CD4-positive, alpha-beta T cell treated with Interleukin-6 for 4 hours (primary cell): ENCODE measurements around the gene PDZD8.
"Not testable (repeated sequence)": the region's sequence is repeated elsewhere in the genome, so short reads cannot be mapped to it uniquely, and the experiment has no call there.

Experiments used
- DNase-seq: peaks from one replicate; pipeline ENCODE4 v3.0.0-alpha.2; 2020; ENCODE audit warnings: mixed read lengths

Gene PDZD8

DNA sequence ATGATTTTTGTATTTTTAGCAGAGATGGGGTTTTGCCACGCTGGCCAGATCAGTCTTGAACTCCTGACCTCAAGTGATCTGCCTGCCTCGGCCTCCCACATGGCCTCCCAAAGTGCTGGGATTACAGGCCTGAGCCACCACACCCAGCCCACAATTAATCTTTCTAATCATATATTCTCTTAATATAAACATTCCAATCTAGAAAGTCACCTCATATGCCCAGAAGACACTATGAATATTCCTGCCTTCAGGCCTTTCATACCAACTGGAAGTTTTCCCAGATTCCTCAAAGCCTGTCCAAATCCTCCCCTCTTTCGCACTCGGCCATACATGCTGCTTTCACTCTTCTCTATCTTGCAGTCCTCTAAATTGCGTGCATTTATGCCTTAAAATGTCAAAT is 32.6 kb downstream of the PDZD8 start:
- DNase-seq: no peak

DNA sequence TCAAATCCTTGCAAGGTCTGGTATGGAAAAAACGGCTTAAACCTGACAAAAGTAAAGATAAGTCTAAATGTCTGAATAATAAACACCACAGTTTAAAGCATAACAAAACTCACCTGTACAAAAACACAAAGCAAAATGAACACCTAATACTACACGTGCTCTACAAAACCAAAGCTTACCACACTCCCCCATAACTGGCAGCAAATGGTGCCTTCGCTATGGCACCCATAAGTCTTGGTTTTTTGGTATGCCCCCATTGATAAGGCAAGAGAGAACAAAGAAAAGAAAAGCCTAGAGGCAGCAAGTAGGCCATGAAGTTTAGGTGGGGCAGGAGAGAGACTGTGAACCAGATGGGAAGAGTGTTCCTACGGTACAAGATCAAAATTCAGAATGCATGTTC is 34.2 kb downstream of the PDZD8 start:
- no peak for DNase-seq

DNA sequence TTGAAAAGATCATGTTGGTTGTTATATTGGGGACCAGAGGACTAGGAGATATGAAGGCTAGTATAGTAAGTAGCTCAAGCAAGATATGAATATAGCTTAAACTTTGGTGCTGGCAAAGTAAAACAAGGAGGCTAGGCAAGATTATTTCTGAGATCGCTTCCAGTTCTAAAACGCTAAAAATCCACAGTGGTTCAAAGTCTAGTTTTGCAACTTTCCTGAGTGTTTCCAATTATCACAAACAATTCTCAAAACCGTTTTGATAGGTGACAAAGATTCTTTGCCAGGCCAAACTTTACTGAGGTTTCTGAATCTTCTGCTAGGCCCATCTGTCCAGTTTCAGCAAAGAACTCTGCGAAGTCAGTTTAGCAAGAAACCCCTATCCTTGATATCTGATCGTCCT is 35.3 kb downstream of the PDZD8 start:
- DNase-seq: no peak

DNA sequence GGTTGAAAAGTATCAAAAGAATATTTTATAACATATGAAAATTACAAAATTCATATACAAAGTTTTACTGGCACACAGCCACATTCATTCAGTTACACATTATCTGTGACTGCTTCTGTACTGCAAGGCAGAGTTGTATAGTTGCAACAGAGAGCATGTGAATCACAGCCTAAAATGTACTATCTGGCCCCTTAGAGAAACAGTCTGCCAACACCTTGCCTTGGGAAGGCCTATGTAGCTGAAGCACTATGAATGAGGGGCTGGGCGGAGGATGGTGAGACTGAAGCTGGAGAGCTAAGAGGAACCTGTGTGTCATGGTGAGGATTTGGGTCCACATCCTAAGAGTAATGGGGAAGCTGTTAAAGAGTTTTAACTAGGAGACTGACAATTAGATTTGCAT is 35.7 kb downstream of the PDZD8 start:
- no peak for DNase-seq

DNA sequence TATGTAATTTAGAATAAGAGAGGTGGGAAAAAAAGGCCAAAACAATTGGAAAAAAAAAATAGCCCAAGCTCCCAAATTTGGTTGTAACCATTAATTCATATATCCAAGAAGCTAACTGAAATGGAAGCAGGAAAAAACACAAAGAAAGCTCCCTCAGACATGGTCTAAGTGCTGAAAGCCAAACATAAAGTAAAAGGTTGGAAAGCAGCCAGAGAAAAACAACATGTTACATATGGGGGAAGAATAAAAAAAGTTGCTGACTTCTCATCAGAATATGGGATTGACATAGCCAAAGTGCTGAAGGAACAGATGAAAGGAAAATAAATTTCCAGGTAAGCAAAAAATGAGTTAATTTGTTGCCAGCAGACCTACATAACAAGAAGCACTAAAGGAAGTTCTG is 40.3 kb downstream of the PDZD8 start:
- DNase-seq: no peak

DNA sequence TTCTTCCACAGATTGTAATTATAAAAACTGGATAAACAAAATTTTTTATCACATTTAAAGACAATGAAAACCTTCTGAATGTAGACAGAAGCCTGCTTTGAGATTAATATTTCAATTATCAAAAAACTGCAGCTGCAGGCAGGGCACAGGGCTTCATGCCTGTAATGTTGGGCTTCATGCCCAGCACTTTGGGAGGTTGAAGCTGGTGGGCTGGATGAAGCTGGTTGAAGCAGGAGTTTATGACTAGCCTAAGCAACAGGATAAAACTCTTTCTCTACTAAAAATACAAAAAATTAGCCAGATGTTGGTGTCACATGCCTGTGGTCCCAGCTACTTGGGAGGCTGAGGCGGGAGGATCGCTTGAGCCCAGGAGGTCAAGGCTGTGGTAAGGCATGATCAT is 41.2 kb downstream of the PDZD8 start:
- no peak for DNase-seq

DNA sequence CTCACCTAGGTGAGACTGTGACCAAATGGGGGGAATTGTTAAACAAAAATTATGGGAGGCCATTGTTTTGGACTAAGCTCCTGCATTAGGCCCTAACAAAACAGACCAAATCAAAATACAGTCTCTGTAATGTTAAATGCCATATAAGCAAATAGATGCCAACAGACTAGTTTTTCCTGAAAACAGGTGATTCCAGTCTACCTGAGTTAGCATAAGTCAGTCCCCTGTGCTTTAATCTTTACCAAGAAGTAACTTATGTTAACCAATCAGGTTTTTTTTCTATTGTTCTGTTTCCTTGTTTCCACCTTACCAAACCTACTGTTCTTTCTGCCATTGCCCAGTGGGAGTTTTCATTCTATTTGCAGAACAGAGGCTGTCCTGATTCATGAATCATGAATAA is 48.0 kb downstream of the PDZD8 start:
- DNase-seq: no peak

DNA sequence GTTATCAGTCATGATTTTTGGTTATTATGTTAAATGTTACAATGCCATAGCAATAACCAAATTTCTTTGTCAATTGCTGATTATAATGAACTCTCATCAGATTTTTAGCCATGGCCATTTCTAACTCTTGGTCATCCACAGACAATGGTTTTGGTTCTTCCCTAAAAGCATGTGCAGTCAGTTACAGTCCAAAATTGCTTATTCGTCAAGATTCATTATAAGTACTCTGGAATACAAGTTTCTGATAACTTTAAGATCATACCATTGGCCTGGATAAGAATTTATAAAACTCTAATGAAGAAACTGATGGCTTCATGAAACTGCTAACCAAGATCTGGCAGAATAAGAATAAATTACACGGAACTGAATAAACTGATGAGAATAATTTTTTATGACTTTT is 50.9 kb downstream of the PDZD8 start:
- DNase-seq: no peak

DNA sequence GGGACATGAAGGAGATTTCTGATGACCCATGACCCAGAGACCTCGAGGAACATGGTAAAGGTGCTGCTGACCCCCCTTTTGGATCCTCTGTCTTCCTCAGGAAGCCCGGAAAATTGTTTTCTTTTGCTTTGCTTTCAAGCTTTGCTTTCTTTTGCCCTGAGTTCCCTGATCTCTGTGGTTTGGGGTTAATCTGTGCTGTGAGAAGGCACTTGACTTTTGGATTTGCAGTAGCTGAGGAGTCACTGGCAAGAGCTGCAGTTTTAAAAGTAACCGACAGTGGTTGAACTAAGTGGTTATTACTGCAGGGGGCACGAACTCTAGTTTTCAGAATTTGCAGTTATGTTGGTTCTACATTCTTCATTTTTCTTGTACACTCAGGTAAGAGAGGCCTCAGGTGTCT is 53.0 kb downstream of the PDZD8 start:
- no peak for DNase-seq

DNA sequence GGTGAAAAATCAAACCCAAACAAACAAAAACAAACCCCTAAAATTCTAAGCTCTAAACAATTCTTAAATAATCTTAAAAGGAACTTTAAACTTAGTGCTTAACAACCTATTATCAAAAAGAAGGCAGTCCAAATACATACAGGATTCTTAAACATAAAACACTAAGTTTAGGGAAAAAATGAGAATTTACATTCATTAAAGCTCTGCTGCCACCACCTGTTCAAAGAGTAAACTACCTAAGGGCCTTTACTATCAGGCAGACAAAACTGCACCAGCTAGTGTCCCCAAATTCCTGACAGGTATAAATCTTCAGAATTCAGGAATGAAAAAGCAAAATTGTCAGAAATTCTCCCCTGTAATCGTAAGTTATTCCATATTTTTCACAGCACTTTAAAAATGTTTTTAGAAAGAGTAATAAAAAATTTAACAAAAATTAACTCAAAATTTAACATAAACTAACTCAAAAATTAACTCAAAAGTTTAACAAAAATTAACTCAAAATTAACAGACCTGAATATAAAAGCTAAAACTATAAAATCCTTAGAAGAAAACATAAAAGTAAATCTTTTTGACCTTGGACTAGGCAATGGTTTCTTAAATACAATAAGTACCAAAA is 55.1 kb downstream of the PDZD8 start:
- peak; percentile 4 for DNase-seq

DNA sequence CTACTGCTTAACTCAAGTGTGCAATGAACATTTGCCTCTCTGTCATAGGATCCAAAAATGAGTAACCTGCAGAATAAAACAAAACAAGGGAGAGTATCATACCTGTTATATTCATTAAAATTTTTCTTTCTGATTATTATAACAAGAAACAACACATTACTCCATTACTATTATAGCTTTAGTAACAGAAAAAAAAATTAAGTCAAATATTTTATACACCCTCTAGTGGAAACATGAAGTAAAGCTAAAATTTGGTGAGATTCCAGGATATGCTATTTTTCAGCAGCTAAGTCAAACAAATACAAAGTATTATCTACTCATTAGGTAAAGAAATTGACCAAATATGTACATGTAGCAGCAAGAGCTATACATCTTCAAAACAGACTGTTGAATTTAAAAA is 56.3 kb downstream of the PDZD8 start:
- DNase-seq: no peak

DNA sequence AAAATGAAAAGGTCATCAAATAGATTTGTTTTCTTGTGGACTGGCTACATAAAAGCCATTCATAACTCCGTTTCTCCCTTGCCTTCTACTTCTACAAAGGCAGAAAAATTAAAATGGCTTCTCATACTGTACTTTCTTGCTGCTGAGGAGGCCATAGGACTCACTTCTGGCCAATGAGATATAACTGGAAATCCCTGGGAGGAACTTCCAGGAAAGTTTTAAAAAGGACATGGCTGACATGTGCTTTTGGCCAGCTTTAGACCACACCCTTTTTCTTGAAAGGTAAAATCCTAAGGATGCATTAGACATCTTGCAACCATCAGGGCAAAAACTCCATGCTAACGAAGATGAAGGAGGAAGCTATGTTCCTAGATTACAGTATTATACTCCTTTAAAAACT is 58.5 kb downstream of the PDZD8 start:
- no peak for DNase-seq

DNA sequence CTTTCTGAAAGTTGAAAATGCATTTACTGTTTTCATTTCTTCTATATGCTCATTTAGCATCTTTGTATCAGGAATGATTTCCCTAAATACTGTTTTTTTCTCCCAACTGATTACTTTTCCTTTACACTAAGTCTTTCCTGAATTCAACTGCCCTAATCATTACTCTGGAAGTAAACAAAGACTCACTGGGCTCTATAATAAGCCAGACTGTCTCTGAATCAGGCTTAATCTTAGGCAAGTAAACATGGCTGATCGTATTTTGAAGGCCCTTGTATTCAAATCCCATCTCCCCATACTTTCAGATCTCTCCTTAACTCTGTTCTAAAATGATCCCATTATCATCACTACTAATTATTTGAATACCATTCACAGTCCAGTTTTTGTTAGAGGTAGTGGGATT is 61.6 kb downstream of the PDZD8 start:
- DNase-seq: no peak

DNA sequence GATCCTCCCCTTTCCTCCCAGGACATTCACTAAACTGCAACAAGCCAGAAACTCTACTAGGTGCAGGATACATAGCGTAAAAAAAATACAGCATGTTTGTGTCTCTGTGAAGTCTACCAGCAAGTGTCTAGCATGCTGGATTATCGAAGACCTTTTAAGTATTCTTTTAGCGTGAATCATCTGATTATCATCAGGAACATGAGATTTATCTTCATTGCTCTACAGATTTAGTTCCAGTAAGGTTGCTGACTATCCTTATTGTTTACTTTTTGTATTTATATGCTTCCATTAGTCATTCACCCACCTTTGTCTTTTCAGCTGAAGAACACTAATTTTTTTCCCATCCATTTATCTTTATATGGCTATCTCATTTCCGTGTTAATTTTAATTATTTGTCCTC is 62.8 kb downstream of the PDZD8 start:
- no peak for DNase-seq

DNA sequence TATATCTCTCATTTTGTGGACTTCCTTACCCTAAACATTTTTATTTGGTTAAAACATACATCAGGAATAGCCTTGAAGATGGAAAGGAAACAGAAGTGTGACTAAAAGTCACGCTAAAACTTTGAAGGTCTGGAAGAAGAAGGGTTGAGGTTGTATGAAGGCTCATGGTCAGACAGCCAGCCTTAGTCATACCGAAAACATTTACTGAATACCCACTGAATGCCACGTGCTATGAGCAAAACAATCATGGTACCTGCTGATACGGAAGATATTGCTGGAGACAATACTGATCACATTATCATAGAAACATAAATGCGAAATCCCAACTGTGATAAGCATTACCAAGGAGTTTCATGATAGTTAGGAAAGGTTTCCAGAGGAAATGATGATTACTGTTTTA is 64.0 kb downstream of the PDZD8 start:
- DNase-seq: no peak

DNA sequence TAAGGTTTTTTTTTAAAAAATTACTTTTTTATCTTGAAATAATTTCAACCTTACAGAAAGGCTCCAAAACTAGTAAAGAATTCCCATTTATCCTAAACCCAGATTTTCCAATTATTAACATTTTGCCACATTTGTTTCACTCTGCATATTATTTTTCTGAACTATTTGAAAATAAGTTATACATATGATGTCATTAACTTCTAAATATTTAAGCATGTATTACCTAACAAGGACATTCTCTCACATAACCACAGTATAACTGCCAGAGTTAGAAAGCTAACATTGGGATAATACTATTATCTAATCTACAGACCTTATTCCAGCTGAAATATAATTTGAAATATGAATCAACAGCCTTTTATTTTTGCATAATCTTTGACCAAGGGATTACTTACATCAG is 68.6 kb downstream of the PDZD8 start:
- no peak for DNase-seq

DNA sequence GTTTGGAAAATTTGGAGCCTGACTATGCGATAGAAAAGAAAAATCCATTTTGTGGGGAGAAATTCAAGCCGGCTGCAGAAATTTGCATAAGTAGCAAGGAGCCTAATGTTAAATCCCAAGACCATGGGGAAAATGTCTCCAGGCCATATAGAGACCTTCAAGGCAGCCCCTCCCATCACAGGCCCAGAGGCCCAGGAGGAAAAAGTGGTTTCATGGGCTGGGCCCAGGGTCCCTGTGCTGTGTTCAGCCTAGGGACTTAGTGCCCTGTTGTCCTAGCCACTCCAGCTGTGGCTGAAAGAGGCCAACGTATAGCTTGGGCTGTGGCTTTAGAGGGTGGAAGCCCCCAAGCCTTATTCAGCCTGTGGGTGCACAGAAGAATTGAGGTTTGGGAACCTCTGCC is 71.8 kb downstream of the PDZD8 start:
- DNase-seq: not testable (repeated sequence)

DNA sequence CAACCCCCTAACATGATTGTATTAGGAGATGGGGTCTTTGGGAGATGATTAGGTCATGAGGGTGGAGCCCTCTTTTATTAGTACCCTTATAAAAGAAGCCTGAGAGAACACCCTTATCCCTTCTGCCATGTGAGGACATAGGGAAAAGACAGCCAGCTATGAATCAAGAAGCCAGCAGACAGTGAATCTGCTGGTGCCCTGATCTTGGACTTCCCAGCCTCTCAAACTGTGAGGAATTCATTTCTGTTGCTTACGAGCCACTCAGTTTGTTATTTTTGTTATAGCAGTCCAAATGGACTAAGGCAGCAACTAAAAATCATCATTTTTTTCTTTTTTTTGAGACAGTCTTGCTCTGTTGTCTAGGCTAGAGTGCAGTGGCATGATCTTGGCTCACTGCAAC is 74.6 kb downstream of the PDZD8 start:
- DNase-seq: no peak

DNA sequence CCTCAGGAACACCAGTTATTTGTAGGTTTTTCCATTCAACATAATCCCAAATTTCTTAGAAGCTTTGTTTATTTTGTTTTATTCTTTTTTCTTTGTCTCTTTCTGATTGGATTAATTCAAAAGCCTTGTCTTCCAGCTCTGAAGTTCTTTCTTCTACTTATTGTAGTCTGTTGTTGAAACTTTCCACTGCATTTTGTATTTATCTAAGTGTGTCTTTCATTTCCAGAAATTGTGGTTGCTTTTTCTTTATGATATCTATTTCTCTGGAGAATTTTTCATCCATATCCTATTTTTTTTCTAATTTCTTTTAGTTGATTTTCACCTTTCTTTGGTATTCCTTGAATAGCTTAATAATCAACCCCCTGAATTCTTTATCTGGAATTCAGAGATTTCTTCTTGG is 75.8 kb downstream of the PDZD8 start:
- DNase-seq: no peak

DNA sequence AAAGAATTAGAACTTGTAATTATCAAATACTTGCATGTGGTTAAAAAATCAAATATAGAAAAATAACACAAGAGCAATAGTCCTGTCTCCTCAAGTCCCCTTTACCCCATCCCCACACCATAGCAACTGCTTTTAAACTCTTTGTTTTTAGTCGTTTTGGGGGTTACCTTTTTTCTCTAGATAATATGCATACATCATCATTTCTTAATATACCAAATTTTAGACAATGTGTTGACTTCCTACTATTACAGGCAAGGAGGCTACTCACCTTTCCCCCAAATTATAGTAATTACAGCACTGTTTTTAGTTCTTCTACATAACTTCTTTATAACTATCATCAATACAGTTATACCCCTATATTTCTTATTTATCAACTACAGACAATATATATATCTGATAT is 77.0 kb downstream of the PDZD8 start:
- DNase-seq: no peak

DNA sequence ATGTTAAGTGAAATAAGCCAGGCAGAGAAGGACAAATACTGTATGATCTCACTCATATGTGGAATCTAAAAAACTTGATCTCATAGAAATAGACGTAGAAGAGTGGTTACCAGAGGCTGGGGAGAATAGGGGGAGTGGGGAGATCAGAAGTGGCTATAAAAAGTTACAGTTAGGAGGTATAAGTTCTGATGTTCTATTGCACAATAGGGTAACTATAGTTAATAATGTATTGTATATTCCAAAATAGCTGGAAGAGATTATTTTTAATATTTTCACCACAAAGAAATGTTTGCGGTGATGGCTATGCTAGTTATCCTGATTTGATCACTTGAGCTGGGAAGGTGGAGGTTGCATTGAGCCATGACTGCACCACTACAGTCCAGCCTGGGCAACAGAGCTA is 80.5 kb downstream of the PDZD8 start:
- no peak for DNase-seq

DNA sequence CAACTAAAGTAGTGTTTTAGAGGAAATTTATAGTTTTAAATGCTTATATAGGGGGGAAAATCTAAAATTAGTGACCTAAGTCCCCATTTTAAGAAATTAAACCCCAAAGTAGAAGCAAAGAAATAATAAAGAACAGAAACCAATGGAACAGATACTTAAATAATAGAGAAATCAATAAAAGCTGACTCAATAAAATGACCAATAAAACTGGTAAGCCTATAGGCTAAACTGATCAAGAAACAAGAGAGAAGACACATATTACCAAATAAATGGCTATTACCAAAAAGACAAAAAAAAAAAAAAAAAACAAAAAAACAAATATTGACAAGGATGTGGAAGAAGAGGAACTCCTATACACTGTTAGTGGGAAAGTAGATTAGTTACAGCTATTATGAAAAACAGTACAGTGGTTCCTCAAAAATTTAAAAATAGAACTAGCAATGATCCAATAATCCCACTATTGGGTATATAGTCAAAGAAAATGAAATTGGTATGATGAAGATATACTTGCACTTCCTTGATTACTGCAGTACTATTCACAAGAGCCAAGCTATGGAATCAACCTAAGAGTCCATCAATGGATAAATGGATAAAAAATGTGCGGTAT is 81.1 kb downstream of the PDZD8 start:
- no peak for DNase-seq

DNA sequence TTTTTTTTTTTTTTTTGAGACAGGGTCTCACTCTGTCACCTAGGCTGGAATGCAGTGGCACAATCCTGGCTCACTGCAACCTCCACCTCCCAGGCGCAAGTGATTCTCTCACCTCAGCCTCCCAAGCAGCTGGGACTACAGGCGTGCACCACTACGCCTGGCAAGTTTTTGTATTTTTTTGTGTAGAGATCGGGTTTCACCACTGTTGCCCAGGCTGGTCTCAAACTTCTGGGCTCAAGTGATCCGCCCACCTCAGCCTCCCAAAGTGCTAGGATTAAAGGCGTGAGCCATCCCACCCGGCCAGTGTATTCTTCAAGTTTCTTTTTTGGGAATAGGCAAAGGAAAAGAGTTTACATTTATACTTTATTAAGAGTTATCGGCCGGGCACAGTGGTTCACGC is 84.4 kb downstream of the PDZD8 start:
- not testable (repeated sequence) for DNase-seq

DNA sequence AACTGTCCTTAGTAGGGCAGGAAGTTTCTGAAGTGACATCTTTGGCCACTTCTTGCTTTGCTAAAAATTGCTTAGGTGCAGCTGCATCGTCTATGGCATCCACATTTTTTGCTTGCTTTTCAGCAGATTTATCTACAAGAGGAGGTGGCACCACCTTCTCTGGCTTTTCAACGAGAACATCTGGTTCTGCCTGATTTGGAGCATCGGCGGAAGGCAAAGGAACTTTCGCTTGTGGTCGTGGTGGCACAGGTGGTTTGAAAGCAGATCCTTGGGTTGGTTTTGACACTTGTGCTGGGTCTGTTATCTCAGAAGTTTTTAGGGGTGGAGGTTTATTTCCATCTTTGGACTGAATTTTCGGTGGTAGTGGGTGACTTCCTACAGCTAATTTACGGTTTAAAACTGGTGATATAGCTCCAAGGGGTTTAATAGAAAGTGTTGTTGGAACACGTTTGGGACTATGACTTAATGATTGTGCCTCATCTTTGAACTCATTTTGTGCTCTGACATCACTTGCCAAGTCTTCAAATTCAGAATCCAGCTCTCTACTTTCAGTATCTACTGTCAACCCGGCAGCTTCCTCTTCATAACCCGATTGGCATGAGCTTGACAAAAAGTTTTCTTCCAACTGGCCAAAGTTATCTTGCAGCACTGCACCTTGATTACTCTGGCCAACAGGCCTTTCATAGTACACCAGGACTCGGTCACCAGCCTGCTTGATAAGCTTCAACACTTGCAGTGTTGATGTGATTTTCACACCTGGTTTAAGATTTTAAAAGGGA is 90.3 kb downstream of the PDZD8 start:
- DNase-seq: no peak

DNA sequence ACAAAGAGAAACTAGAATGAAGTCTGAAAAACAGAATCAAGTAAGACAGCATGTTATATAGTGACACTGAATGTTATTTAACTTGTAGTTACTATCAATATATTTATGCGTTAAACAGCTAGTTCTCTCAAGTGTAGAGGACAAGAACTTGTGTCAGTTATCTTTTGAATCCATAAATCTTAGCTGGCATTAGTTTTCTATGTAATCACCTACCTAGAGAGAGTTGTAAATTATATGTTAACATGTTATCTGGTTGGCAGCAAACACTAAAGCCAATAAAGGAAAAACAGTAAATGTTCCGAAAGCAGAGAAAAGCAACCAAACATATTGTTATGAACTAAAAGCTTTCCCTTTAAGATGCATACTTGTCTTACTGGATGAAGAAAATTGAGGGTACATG is 97.6 kb downstream of the PDZD8 start:
- no peak for DNase-seq
